Liver (tissue), 9 donors: Measurements from ENCODE around the gene LDB2. TPM values are rescaled to one million over a fixed set of nuclear protein-coding genes. Genes with fewer than 3 reads are reported as not detected.

Source experiments
- DNase-seq: peaks from one replicate; pipeline ENCODE4 v3.0.0-alpha.2; 2017; ENCODE audit warnings: low spot score
- H3K27ac ChIP-seq, 2 donors: one replicate each; pipeline ENCODE4 v1.7.0; 2013; ENCODE audit warnings: inconsistent platforms in 2 of 2, low read length in 2 of 2, control low read depth in 1 of 2, low read depth in 1 of 2, mild to moderate bottlenecking in 1 of 2
- H3K27me3 ChIP-seq, 4 donors: one replicate each; pipeline versions ENCODE4 v1.6.1 to v1.7.0; 2013; ENCODE audit warnings: low read length in 3 of 4, inconsistent platforms in 1 of 4, mild to moderate bottlenecking in 1 of 4, moderate library complexity in 1 of 4; ENCODE audit not compliant: control insufficient read depth in 4 of 4, insufficient read depth in 4 of 4
- H3K36me3 ChIP-seq, 4 donors: one replicate each; pipeline versions ENCODE4 v1.6.1 to v1.7.0; 2013; ENCODE audit warnings: low read length in 3 of 4, mild to moderate bottlenecking in 3 of 4, low read depth in 1 of 4, moderate library complexity in 1 of 4; ENCODE audit not compliant: control insufficient read depth in 4 of 4, insufficient read depth in 3 of 4
- H3K4me1 ChIP-seq, 4 donors: one replicate each; pipeline versions ENCODE4 v1.6.1 to v1.7.0; 2013; ENCODE audit warnings: low read length in 3 of 4, mild to moderate bottlenecking in 3 of 4, moderate library complexity in 1 of 4; ENCODE audit not compliant: control insufficient read depth in 4 of 4, insufficient read depth in 4 of 4
- H3K4me3 ChIP-seq, 3 donors: one replicate each; pipeline versions ENCODE4 v1.6.1 to v1.7.0; 2013; ENCODE audit warnings: low read length in 3 of 3, control low read depth in 1 of 3, low read depth in 1 of 3, mild to moderate bottlenecking in 1 of 3
- H3K9ac ChIP-seq, 2 donors: one replicate each; pipeline ENCODE4 v1.7.0; 2013; ENCODE audit warnings: low read length in 2 of 2, mild to moderate bottlenecking in 2 of 2, moderate library complexity in 2 of 2, control low read depth in 1 of 2, low read depth in 1 of 2
- H3K9me3 ChIP-seq, 4 donors: one replicate each; pipeline versions ENCODE4 v1.6.1 to v1.7.0; 2013; ENCODE audit warnings: low read length in 3 of 4; ENCODE audit not compliant: control insufficient read depth in 4 of 4
- EGR1 ChIP-seq, 2 donors: IDR thresholded peaks; 2 replicates each; pipeline ENCODE4 v1.6.1; 2016 to 2018; ENCODE audit warnings: antibody characterized with exemption in 2 of 2, low read depth in 2 of 2
- FOXA1 ChIP-seq: IDR thresholded peaks from 2 replicates; pipeline ENCODE4 v1.6.1; 2016; ENCODE audit warnings: antibody characterized with exemption
- FOXA2 ChIP-seq: IDR thresholded peaks from 2 replicates; pipeline ENCODE4 v1.6.1; 2016; ENCODE audit warnings: antibody characterized with exemption
- GABPA ChIP-seq, 2 donors: IDR thresholded peaks in 1 of 2; conservative IDR thresholded peaks in 1 of 2; 2 replicates each; pipeline ENCODE4 v1.6.1; 2016; ENCODE audit warnings: antibody characterized with exemption in 2 of 2, mild to moderate bottlenecking in 1 of 2, moderate library complexity in 1 of 2
- HNF4G ChIP-seq: IDR thresholded peaks from 2 replicates; pipeline ENCODE4 v1.6.1; 2016; ENCODE audit warnings: antibody characterized with exemption
- NR2F2 ChIP-seq: IDR thresholded peaks from 2 replicates; pipeline ENCODE4 v1.6.1; 2016; ENCODE audit warnings: antibody characterized with exemption
- RAD21 ChIP-seq, 2 donors: IDR thresholded peaks; 2 replicates each; pipeline ENCODE4 v1.6.1; 2016; ENCODE audit warnings: antibody characterized with exemption in 2 of 2, mild to moderate bottlenecking in 2 of 2
- REST ChIP-seq: IDR thresholded peaks from 2 replicates; pipeline ENCODE4 v1.6.1; 2016; ENCODE audit warnings: antibody characterized with exemption, mild to moderate bottlenecking
- RXRA ChIP-seq, 2 donors: IDR thresholded peaks; 2 replicates each; pipeline ENCODE4 v1.6.1; 2017 to 2018; ENCODE audit warnings: antibody characterized with exemption in 2 of 2, mild to moderate bottlenecking in 1 of 2
- SP1 ChIP-seq: IDR thresholded peaks from 2 replicates; pipeline ENCODE4 v1.6.1; 2018; ENCODE audit warnings: antibody characterized with exemption, mild to moderate bottlenecking
- TAF1 ChIP-seq: conservative IDR thresholded peaks from 2 replicates; pipeline ENCODE4 v1.6.1; 2016; ENCODE audit warnings: antibody characterized with exemption, mild to moderate bottlenecking
- YY1 ChIP-seq: IDR thresholded peaks from 2 replicates; pipeline ENCODE4 v1.6.1; 2016; ENCODE audit warnings: antibody characterized with exemption, mild to moderate bottlenecking
- ZBTB33 ChIP-seq: IDR thresholded peaks from 2 replicates; pipeline ENCODE4 v1.6.1; 2016; ENCODE audit warnings: antibody characterized with exemption
- WGBS: extraction: QIAGEN DNeasy Blood & Tissue Kit; methylation state at CpG from one replicate; pipeline ENCODE4 v1.1.7; 2013; 5-methylcytosine and 5-hydroxymethylcytosine counted together
- polyA plus RNA-seq, 2 donors: library from polyadenylated mRNA; stranded (reverse) in 1 of 2; unstranded in 1 of 2; fragments of 200-250 nt in 1 of 2; fragments of >200 nt in 1 of 2; fragmentation: Nextera tagmentation in 1 of 2; extraction: Ambion mirVana in 1 of 2; gene quantifications; one replicate each; pipeline versions ENCODE4 v1.2.1 to v1.2.3, GENCODE V29; 2013 to 2015
- total RNA-seq, 2 donors: library from RNA; depleted of rRNA; stranded (reverse); fragments of >200 nt; gene quantifications; one replicate each; pipeline ENCODE4 v1.2.3, GENCODE V29; 2014
- TF ChIP-seq, protein P1 (sequence below): IDR thresholded peaks from 2 replicates; pipeline ENCODE4 v1.6.1; 2016; ENCODE audit warnings: antibody characterized with exemption
- TF ChIP-seq, protein P2 (sequence below): fragments of 150-350 bp; IDR thresholded peaks from 2 replicates; pipeline ENCODE4 v1.5.1; 2017; ENCODE audit warnings: improper control_type of control experiment, low read depth, low read length; ENCODE audit not compliant: missing input control
- donor health status: healthy.
- donor health status: healthy.
- donor health status: healthy.
- donor health status: healthy.
- donor health status: healthy.

LDB2 gene
- total and polyA plus RNA-seq, 4 donors, result 7.4 to 31.9 (median 16.8) TPM

- no peak overlapping the region for H3K9ac ChIP-seq
- no peak for DNase-seq
- H3K27me3 ChIP-seq, result no peaks in the 10 kb centered on the region
- H3K9me3 ChIP-seq, result no peaks in the 10 kb centered on the region
- TF ChIP-seq NR2F2, result no peak
- TF ChIP-seq HNF4G, result no peak
- TF ChIP-seq, protein P1, sequence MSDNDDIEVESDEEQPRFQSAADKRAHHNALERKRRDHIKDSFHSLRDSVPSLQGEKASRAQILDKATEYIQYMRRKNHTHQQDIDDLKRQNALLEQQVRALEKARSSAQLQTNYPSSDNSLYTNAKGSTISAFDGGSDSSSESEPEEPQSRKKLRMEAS, result no peak
- no peak for TF ChIP-seq SP1
- no peak for TF ChIP-seq GABPA (IDR thresholded peaks at IDR 0.05 in 1 of 2, conservative IDR thresholded peaks at IDR 0.05 in 1 of 2)
- TF ChIP-seq EGR1 (IDR thresholded peaks at IDR 0.05; ENCODE audit: low read depth in 2 of 2), result no peak
- TF ChIP-seq, protein P2, sequence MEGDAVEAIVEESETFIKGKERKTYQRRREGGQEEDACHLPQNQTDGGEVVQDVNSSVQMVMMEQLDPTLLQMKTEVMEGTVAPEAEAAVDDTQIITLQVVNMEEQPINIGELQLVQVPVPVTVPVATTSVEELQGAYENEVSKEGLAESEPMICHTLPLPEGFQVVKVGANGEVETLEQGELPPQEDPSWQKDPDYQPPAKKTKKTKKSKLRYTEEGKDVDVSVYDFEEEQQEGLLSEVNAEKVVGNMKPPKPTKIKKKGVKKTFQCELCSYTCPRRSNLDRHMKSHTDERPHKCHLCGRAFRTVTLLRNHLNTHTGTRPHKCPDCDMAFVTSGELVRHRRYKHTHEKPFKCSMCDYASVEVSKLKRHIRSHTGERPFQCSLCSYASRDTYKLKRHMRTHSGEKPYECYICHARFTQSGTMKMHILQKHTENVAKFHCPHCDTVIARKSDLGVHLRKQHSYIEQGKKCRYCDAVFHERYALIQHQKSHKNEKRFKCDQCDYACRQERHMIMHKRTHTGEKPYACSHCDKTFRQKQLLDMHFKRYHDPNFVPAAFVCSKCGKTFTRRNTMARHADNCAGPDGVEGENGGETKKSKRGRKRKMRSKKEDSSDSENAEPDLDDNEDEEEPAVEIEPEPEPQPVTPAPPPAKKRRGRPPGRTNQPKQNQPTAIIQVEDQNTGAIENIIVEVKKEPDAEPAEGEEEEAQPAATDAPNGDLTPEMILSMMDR, result no peak
- no peak for TF ChIP-seq RAD21 (IDR thresholded peaks at IDR 0.05)
- no peak for TF ChIP-seq RXRA (IDR thresholded peaks at IDR 0.05)
- no peak for TF ChIP-seq TAF1
- TF ChIP-seq FOXA2, result no peak
- TF ChIP-seq ZBTB33, result no peak
- no peak for TF ChIP-seq FOXA1
- no peak for TF ChIP-seq YY1
- no peak for TF ChIP-seq REST
- no peaks in the 10 kb centered on the region for H3K36me3 ChIP-seq
- H3K4me1 ChIP-seq, result no peaks in the 10 kb centered on the region
- no peak overlapping the region for H3K4me3 ChIP-seq
- H3K27ac ChIP-seq, result no peak overlapping the region
- WGBS, result 67% methylated on average over 1 of the region's 1 CpG
These were observed 377.1 kb downstream of the LDB2 start for GRCh38 chr4:16521156-16521915.
